ENCODE measurements around the gene ZNF608. TPM values are rescaled to one million over a fixed set of nuclear protein-coding genes. Genes with fewer than 3 reads are reported as not detected.
A peak's percentile ranks its signal among the peaks of the same experiment; 100 is the strongest.

Gene ZNF608
- total RNA-seq, 1 donor from 2014 or later = 213 TPM

- H3K9me3 Mint-ChIP-seq = peaks cover 6% of the 10 kb centered on the region
- Histone ChIP-seq H3K9me3 (ENCODE audit: low read depth) (no peaks in the 10 kb centered on the region), H3K27ac (no peak overlapping the region), H3K27me3 (no peaks in the 10 kb centered on the region), H3K4me3 (no peak overlapping the region), H4K20me1 (ENCODE audit: low read depth) (peaks cover 100% of the 10 kb centered on the region), H3F3A (ENCODE audit: low read depth) (peaks cover 41% of the 10 kb centered on the region), H3K36me3 (peaks cover 10% of the 10 kb centered on the region), H3K79me2 (ENCODE audit: low read depth) (peaks cover 100% of the 10 kb centered on the region), H3K9ac (no peak overlapping the region), H3K4me2 (peak overlapping the region; percentile 60), H2AFZ (replicated peaks) (no peak overlapping the region), H3K4me1 (peaks cover 84% of the 10 kb centered on the region)
- no peak overlapping the region for H3K4me3 Mint-ChIP-seq
- no peaks in the 10 kb centered on the region for H3K27me3 Mint-ChIP-seq (ENCODE audit: insufficient read depth, low read depth)
- peaks cover 45% of the 10 kb centered on the region for H3K36me3 Mint-ChIP-seq
- peaks cover 80% of the 10 kb centered on the region for H3K4me1 Mint-ChIP-seq
- no peak for DNase-seq (ENCODE audit: low spot score)
- no peak overlapping the region for H3K27ac Mint-ChIP-seq
- TF ChIP-seq EZH2 (IDR thresholded peaks at IDR 0.05) = no peak
- TF ChIP-seq EZH2phosphoT487 (IDR thresholded peaks at IDR 0.05) = no peak
- TF ChIP-seq CTCF (IDR thresholded peaks at IDR 0.05) = no peak
Measured at GRCh38 chr5:124700333-124700732, 46.1 kb downstream of the ZNF608 start.

- H3K36me3 Mint-ChIP-seq = peaks cover 49% of the 10 kb centered on the region
- TF ChIP-seq EZH2phosphoT487 (IDR thresholded peaks at IDR 0.05) (no peak), EZH2 (IDR thresholded peaks at IDR 0.05) (no peak), CTCF (IDR thresholded peaks at IDR 0.05) (no peak)
- Histone ChIP-seq H3K4me2 (peak overlapping the region; percentile 60), H3K4me1 (peaks cover 68% of the 10 kb centered on the region), H3K27me3 (no peaks in the 10 kb centered on the region), H3K79me2 (ENCODE audit: low read depth) (peaks cover 100% of the 10 kb centered on the region), H3F3A (ENCODE audit: low read depth) (peaks cover 30% of the 10 kb centered on the region), H3K9ac (no peak overlapping the region), H2AFZ (replicated peaks) (no peak overlapping the region), H4K20me1 (ENCODE audit: low read depth) (peaks cover 99% of the 10 kb centered on the region), H3K36me3 (peaks cover 10% of the 10 kb centered on the region), H3K4me3 (no peak overlapping the region), H3K27ac (peak overlapping the region; percentile 71), H3K9me3 (ENCODE audit: low read depth) (no peaks in the 10 kb centered on the region)
- peaks cover 13% of the 10 kb centered on the region for H3K9me3 Mint-ChIP-seq
- H3K27me3 Mint-ChIP-seq (ENCODE audit: insufficient read depth, low read depth) = no peaks in the 10 kb centered on the region
- no peak for DNase-seq (ENCODE audit: low spot score)
- H3K4me3 Mint-ChIP-seq = no peak overlapping the region
- H3K27ac Mint-ChIP-seq = no peak overlapping the region
- peaks cover 65% of the 10 kb centered on the region for H3K4me1 Mint-ChIP-seq
Measured at GRCh38 chr5:124698770-124699169, 47.7 kb downstream of the ZNF608 start.

GRCh38 chr5:124697933-124698591 lies 48.4 kb downstream of the ZNF608 start:
- TF ChIP-seq EZH2phosphoT487 (IDR thresholded peaks at IDR 0.05) (no peak), CTCF (IDR thresholded peaks at IDR 0.05) (no peak)
- Histone ChIP-seq H3K36me3 (peaks cover 10% of the 10 kb centered on the region), H3K9ac (no peak overlapping the region), H3K9me3 (ENCODE audit: low read depth) (no peaks in the 10 kb centered on the region), H3K4me1 (peaks cover 61% of the 10 kb centered on the region), H4K20me1 (ENCODE audit: low read depth) (peaks cover 99% of the 10 kb centered on the region), H2AFZ (replicated peaks) (no peak overlapping the region), H3K27ac (peak overlapping the region; percentile 71), H3K27me3 (no peaks in the 10 kb centered on the region), H3K4me2 (peak overlapping the region; percentile 60), H3K79me2 (ENCODE audit: low read depth) (peaks cover 100% of the 10 kb centered on the region), H3K4me3 (peak overlapping the region; percentile 1), H3F3A (ENCODE audit: low read depth) (peaks cover 30% of the 10 kb centered on the region)
- peak; percentile 39 for DNase-seq (ENCODE audit: low spot score)
- H3K27ac Mint-ChIP-seq = peak overlapping the region; percentile 16
- H3K36me3 Mint-ChIP-seq = peaks cover 54% of the 10 kb centered on the region
- H3K27me3 Mint-ChIP-seq (ENCODE audit: insufficient read depth, low read depth) = no peaks in the 10 kb centered on the region
- H3K9me3 Mint-ChIP-seq = peaks cover 19% of the 10 kb centered on the region
- H3K4me3 Mint-ChIP-seq = no peak overlapping the region
- H3K4me1 Mint-ChIP-seq = peaks cover 58% of the 10 kb centered on the region

Data from neural progenitor cell (in vitro differentiated cells).